GM18502 (cell line): ENCODE results near the gene COL4A2.

Source experiments
- ATAC-seq: cut with Tn5 transposase; IDR thresholded peaks from one replicate; pipeline ENCODE4 v1.9.1; 2021; ENCODE audit warnings: mild to moderate bottlenecking; ENCODE audit not compliant: unreplicated experiment, poor library complexity

The COL4A2 gene

DNA sequence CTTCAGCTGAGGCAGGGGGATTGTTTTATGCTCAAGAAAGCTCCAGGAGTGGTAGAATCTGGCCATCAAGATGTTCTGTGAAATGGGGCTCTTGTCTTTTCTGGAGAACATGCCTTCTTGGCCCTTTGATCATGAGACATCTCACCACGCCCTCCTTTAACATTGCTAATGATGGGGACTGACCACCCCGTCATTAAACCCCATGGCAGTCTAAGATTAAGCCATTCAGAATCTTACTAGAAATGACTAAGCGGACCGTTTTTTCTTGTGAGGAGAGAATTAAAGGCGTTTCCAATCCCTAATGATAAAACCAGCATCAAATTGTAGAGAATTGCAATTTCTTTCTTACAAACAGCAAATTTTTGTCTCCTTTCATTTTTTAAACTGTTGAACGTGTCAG is 89.4 kb downstream of the COL4A2 start:
- ATAC-seq: no peak

DNA sequence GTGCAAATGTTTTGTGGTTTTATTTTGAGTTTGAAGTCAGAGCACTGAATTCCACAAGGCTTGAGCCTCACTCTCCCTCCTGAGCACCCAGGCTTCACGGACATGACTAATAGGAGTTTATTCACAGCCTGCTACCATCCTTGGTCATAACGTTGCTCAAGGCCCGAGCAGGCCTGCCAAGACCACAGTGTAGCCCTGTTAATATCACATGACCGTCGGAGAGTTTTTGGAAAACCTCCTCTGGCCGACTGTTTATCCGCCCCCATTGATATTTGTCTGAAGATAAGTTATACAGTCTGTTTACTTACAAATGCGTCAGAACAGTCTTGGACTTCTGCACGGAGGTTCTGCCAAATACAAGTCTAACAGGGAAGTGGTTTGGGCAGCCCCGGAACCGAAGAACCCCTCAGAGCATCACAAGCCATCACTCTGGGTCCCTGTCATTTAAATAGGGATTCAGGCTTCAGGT is 89.9 kb downstream of the COL4A2 start:
- ATAC-seq: no peak

DNA sequence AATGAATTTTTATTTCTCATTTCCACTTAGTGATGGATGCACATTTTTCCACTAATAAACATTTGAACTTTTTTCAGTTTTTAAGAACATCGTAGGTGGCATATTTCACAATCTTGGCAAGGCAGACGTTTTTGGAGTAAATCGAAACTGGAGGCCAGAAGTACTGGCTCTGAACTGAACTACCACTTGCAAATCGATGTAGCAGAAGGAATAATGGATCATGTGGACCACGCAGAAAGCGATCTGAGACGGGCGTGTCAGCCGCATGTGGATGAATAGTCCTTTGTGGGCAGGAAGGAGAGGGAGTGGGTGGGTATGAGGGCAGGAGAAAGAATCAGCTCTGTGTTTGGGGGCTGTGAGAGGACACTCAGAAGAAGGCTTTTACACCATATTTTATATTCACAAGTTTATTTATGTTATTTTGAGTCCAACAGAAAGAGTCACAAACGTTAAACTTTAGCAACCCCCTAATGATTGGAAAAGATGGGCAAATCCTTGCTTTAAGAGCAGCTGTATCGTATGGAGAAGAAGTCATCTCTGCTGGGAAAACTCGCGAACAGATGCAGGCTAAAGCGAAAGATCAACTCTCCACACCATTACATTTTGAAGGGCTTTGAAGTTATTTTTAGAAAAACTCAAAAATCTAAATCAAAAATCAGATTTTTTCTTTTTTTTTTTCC is 90.5 kb downstream of the COL4A2 start:
- no peak for ATAC-seq

DNA sequence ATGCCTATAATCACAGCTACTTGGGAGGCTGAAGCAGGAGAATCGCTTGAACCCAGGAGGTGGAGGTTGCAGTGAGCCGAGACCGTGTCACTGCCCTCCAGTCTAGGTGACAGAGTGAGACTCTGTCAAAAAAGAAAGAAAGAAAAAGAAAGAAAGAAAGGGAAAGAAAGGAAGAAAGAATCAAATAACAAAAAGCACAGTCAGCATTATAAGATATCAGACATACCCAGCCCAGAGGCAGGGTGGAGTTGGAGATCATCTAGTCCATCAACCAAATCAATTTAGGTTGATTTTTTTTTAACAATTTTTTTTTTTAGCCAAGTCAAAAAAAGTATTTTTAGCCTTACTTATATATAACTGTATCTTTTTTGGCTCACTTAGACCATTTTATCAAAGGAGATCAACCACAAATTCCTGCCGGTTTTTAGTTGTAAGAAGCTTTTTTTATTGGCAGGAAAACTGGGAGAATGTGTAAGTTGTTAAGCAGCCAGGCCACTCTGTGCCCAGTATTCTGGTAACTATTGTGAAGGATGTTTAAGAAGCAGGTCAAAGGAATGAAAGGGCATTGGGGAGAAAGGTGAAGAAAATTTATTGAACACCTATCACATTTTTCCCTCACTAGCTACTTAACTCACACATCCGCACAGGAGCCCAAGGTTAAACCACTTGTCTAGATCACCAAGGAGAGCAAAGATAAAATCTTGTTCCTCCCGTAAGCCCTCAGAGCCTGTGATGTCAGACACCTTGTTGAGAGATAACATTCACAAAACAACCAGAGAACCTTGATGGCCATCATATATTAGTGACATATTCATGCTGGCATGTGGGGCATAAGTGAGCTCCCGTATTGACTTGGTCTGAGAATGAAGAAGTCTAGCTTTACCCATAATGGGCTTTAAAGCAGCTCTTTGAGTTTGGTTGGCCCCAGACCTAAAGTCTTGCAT is 91.8 kb downstream of the COL4A2 start:
- ATAC-seq: no peak

DNA sequence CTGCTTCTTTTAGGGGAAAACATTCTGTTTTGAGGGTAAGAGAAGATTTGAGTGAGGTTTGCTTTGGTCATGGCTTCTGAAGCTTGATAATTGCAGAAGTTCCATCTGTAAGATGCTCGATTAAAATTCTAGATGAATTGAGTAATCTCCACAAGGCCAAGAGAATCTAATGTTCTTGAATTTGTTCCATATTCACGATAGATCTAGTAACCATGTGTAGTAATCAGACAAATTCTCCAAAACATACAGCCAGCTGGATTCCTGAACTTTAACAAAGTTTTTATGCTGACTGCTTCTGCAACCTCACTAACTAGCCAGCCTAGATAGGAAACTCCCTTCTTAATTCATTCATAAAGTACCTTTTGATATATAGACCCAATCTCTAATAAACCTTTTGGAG is 92.7 kb downstream of the COL4A2 start:
- no peak for ATAC-seq

DNA sequence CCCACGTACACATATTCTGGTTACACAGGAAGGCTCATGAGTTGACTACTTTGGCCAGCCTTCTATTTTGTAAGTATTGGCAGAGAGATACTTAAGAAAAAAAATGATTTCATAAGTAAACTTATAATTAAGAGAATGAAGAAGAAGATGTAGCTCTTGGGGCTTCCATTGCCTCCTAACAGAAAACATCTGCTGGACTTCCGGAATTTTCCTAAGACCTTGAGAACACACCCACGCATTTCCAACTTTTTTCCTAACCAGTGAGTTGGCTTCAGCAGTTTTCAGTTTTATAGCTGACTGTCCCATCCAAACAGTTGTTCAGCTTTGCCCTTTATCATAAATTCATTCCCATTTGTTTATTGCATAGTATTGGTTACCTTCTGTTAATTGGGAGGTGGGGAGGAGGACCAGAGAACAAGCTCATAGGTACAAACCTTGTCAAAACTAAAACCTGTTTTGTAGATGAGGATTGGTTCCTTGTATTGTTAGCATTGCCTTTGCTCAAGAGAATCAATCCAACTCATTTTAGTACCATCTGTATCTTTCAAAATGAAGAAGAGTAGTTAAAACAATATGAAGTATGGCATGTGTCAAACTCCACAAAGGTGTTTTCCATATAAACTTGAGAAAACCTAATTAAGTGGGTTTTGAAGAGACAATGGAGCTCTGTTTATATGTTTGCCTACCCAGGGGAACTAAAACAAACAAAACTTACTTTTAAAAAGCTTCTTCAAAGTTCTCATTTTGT is 93.9 kb downstream of the COL4A2 start:
- ATAC-seq: no peak

DNA sequence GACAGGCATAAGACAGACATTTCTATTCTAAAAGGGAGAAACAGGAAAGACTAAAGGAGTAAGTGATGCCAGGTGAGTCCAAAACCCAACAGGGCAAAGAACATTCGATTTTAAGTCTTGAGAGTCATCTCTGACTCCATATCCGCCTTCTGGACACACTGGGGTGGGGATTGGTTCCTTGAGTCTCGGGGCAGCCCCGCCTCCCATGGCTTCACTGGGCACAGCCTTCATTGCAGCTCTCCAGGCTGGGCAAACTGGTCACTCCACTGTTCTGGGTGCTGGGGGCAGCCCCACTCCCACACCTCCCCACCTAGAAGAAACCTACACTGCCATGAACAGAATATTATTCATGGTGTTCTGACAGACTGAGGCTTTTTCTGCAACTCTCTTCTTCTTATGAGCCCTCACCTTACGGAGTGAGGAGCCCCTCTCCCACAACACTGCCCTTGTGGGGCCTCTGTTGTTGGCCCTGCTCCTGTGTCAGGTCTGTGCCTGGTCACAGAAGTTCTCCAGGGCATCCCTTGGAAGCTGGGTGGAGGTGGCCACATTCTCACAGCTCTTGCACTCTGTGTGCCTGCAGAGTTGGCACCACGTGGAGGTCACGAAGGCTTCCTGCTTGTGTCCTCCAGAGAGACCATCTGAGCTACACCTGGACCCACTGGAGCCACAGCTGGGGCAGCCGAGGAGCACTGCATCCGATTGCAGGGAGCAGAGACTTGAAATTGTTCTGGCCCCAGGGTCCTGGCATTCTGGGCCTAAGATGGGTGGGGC is 95.4 kb downstream of the COL4A2 start:
- no peak for ATAC-seq

DNA sequence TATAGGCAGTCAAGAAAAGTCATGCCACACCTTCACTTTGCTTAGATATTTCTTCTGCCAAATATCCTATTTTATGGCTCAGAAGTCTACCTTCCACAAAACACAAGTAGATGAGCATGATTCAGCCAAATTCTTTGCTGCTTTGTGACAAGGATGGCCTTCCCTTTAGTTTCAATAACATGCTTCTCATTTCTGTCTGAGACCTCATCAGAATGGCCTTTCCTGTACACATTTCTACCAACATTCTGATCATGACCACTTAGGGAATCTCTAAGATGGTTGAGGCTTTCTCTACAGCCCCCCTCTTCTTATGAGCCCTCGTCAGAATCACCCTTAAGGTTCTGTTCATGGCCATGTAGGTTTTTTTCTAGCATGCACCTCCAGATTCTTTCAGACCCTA is 96.2 kb downstream of the COL4A2 start:
- ATAC-seq: no peak

DNA sequence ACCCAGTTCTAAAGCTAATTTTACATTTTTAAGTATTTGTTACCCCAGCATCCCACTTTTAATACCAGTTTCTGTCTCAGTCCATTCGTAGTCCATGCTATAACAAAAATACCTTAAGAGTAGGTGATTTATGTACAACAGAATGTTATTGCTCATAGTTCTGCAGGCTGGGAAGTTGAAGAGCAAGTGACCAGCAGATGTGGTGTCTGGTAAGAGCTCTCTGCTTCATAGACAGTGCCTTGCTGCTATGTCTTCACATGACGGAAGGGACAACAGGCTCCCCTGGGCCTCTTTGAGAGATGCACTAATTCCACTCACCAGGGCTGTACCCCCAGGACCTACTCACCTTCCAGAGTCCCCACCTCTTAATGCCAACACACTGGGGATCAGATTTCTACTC is 96.6 kb downstream of the COL4A2 start:
- no peak for ATAC-seq

DNA sequence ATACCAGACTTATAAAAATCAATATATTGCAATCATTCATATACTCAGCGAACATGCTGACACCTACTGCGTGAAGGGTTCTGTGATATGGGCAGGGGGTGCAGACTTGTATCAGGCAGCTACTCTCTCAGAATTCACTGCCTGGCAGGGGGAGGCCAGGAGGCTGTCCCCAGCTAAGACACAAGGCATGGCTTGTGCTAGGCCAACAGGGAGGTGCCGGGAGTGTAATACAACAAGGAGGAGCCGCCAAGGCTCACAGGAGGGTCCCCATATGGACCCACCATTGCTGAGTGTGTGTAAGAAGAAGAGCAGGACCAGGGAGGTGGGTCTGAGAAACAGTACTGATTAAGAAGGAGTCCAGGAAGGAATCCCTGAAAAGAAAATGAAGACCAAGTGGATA is 97.2 kb downstream of the COL4A2 start:
- no peak for ATAC-seq

DNA sequence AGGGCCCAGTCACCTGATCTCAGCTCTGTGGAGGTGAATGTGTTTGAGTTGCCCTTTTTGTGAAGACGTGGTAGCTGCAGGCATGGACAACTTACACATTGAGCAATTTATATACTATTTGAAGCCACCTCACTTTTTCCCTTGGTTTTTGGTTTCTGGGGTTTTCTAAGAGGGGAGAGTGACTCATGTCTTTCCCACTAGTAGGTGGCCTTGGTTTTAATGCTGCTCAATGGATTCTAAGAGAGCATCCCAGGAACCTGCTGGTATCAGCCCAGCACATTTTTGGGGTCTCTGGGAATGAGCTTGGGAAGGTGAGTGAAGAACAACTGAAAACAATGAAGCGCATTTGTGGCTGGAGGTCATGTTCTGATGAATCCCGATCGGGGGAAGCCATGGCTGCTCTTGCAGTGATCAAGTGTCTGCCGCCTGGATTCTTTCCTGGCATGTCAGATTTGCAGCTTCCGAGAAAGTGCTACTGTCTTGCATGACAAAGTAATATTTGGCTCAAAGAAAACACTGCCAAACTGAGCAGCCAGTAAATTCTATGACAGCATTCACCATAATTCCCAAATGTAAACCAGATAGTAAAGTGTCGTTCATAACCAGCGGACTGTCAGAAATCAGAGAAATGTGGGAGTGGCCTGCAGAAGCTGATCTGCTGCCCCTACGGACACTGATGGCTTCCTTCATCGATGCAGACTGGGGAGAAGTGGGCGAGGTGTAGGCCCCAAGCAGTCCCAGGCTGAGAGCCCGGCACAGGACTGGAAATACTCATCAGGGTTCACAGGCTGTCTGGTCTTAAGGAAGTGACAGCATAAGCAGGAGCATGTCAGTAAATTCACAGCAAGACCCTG is 98.7 kb downstream of the COL4A2 start:
- ATAC-seq: no peak

DNA sequence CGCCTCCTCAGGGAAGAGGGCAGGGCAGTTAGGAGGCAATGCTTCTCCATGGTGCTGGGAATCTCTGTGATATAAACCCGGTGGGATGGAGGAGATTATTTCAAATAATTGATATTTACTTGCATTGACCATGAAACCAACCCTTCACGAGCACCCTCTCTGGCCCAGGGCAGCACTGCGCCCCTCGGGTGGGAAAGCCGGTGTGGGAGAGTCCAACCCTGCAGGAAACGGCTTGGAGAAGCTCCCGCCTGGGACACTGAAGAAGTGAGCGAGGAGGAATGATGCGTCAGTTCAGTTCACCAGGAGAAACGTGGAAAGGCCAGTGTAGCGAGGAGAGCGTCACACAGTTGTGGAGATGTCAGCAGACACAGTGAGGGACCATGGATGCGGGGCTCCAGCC is 99.9 kb downstream of the COL4A2 start:
- ATAC-seq: no peak

DNA sequence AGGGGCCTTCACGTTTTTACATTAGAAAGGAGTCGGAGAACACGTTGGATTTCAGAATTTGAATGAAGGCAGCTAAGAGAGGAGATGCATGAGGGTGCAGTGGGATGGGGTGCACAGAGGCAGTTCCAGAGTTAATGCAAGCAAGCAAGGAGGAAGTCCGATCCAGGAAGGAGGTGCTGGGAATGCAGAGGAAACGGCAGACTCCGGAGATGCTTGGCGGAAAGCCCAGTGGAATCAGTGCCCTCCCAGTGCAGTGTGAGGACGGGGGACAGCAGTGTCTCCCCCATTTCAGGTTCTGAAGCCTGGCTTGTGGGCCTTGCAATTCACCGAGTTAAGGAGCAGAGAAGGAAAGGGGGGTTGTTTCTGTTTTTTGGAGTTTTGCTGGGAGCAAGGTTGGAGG is 100.4 kb downstream of the COL4A2 start:
- no peak for ATAC-seq

DNA sequence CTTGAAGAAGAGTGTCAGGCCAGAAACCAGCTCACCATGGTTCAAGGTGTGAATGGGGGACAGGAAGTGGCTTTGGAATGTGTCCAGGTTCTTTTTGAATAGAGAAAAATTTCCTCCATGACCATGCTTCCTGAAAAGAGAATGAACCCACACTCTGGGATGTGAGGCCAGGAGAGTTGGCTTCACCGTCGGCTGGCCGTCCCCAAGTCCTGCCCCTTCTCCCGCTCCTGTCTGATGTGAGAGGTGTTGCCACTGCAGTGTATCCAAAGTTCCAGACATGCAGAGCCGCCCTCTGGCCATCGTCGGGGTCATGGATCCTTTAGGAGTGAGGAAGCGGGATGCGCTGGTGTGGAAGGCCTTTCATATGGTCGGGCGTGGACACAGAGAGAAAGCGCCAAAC is 101.2 kb downstream of the COL4A2 start:
- ATAC-seq: no peak

DNA sequence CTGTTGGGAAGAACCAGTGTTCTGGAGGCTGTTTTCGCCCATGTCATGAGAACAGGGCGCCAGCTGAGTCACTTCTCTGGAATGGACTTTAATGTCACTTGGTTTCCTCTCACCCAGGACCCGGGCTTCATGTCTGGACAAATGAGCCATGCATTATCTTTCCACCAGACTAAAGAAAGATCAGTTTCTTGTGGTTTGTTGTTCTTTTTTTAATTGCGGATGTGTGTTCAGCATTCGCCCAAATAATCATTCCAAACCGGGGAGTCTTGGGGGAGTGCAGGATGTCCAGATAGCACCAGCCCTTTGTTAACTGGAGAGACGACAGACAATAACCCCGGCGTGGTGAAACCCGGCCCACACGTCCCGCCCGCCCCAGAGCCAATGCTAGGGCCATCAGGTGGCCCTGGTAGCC is 102.5 kb downstream of the COL4A2 start:
- no peak for ATAC-seq

DNA sequence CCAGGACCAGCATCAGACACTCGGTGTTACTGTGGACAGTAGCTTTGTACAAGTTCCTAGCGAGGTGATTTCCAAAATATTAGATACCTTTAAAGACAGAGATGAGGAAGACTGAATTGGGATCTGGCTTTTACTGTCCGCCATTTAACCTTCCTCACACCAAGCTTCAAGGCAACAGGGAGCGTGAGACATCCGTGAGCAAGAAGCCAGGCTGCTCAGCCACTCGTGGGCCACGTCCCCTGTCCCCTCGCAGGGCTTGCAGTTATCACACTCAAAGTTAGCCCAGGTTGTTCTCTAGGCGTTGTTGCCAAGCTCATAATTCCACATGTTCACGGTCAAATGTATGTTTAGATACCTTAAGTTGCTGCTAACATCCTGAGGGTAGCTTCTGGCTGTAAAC is 102.9 kb downstream of the COL4A2 start:
- ATAC-seq: no peak

DNA sequence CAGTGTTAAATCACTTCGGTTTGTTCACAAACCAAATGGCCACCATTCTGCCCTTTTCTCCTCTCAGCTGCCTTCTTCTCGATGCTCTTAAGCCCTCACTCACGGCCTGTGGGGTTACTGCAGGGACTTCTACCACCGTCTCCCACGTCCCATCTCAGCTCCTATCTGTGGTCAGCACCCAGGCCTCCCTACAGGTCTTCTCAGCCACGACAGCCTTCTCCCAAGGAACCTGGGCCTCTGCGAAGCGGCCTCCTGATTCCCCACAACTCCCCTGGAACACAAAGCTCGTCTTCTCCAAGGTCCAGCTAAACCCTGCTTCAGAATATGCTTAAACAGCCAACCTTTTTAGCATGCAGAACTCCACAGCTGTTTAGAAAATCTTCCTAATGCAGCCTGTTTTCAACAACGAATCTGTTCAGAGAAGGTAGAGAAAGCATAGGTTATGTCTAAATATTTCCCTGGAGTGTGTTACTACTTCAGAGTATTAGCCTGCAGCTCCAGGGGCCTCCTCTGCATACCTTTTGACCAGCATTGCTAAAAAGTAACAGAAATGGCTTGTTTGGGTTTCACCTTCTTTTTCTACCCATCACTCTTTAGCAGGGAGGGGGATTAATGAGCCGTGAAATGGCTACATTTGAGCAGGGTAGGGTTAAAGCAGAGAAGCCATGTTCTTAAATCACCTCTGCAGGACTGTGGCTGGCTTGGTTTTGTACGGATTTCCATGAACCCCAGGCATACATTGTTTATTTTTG is 104.0 kb downstream of the COL4A2 start:
- ATAC-seq: no peak

DNA sequence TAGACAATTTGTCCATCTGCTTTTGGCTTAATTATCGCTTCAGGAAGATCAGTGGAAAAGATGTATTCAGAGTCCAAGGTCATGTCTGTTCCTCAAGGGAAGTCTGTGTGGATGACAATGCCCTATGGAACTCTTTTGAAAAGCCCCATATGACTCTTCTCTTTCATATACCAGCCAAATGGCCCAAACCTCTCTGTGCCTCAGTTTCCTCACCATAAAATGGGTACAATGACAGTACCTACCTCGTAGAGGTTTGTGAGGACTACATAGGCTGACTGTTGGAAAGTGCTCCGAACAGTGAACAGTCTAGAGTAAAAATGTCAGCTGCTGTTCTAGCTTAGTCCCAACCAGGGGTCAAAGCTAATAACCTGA is 104.6 kb downstream of the COL4A2 start:
- peak; percentile 3 for ATAC-seq
